ENCODE results near the gene OSBPL10. TPM values are rescaled to one million over a fixed set of nuclear protein-coding genes. Genes with fewer than 3 reads are reported as not detected.

The OSBPL10 gene
- polyA plus RNA-seq, 3 donors = 20.7 to 23.5 (median 22.3) TPM

GRCh38 chr3:31670722-31671121, 310.3 kb downstream of the OSBPL10 start:
- no peak for DNase-seq

GRCh38 chr3:31670136-31670535, 310.9 kb downstream of the OSBPL10 start:
- no peak for DNase-seq

- DNase-seq = no peak
Measured at GRCh38 chr3:31668242-31668641, 312.8 kb downstream of the OSBPL10 start.

- no peak for DNase-seq
Measured at GRCh38 chr3:31667582-31667981, 313.5 kb downstream of the OSBPL10 start.

- DNase-seq = no peak
Measured at GRCh38 chr3:31664031-31664430, 317.0 kb downstream of the OSBPL10 start.

- DNase-seq = no peak
Measured at GRCh38 chr3:31661993-31662670, 318.9 kb downstream of the OSBPL10 start.

- no peak for DNase-seq
Measured at GRCh38 chr3:31661286-31661685, 319.8 kb downstream of the OSBPL10 start.

- no peak for DNase-seq
Measured at GRCh38 chr3:31659246-31659645, 321.8 kb downstream of the OSBPL10 start.

- DNase-seq = no peak
Measured at GRCh38 chr3:31654998-31655397, 326.1 kb downstream of the OSBPL10 start.

- DNase-seq = no peak
Measured at GRCh38 chr3:31653464-31653863, 327.6 kb downstream of the OSBPL10 start.

GRCh38 chr3:31652296-31652695, 328.8 kb downstream of the OSBPL10 start:
- DNase-seq = no peak

GRCh38 chr3:31648286-31648968, 332.6 kb downstream of the OSBPL10 start:
- no peak for DNase-seq

GRCh38 chr3:31645256-31645655, 335.8 kb downstream of the OSBPL10 start:
- DNase-seq = no peak

GRCh38 chr3:31639828-31640227, 341.2 kb downstream of the OSBPL10 start:
- DNase-seq = no peak

GRCh38 chr3:31636694-31637442, 344.2 kb downstream of the OSBPL10 start:
- DNase-seq = no peak

GRCh38 chr3:31636049-31636448, 345.0 kb downstream of the OSBPL10 start:
- DNase-seq = no peak

- DNase-seq = no peak
Measured at GRCh38 chr3:31635545-31635944, 345.5 kb downstream of the OSBPL10 start.

GRCh38 chr3:31634476-31634875, 346.6 kb downstream of the OSBPL10 start:
- no peak for DNase-seq

- DNase-seq = no peak
Measured at GRCh38 chr3:31629054-31629453, 352.0 kb downstream of the OSBPL10 start.

GRCh38 chr3:31625358-31625757, 355.7 kb downstream of the OSBPL10 start:
- no peak for DNase-seq

- no peak for DNase-seq
Measured at GRCh38 chr3:31624083-31624709, 356.9 kb downstream of the OSBPL10 start.

- no peak for DNase-seq
Measured at GRCh38 chr3:31622636-31623288, 358.3 kb downstream of the OSBPL10 start.
